Stimulated activated CD4-positive, alpha-beta T cell treated with anti-CD3 and anti-CD28 coated beads, Interleukin-2, amount 100 ng/mL, for 48 hours (primary cell): ENCODE data around the gene ESPL1.
"Not testable (repeated sequence)": the region's sequence is repeated elsewhere in the genome, so short reads cannot be mapped to it uniquely, and the experiment has no call there.

Experiments used
- DNase-seq, 2 donors: peaks; one replicate each; pipeline ENCODE4 v3.0.0-alpha.2; 2020

The ESPL1 gene

DNA sequence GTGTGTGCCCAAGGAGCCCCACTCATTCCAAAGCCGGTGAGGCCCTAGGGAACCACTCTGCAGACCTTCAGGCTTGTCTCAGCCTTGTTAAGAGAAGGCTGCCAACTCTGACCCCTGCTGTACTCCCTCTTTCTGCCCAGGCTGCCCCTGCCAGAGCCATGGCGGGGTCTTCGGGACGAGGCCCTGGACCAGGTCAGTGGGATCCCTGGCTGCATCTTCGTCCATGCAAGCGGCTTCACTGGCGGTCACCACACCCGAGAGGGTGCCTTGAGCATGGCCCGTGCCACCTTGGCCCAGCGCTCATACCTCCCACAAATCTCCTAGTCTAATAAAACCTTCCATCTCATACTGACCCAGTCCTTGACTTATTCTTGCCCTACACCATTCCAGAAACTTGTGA, 38.7 kb downstream of the ESPL1 start:
- no peak for DNase-seq

DNA sequence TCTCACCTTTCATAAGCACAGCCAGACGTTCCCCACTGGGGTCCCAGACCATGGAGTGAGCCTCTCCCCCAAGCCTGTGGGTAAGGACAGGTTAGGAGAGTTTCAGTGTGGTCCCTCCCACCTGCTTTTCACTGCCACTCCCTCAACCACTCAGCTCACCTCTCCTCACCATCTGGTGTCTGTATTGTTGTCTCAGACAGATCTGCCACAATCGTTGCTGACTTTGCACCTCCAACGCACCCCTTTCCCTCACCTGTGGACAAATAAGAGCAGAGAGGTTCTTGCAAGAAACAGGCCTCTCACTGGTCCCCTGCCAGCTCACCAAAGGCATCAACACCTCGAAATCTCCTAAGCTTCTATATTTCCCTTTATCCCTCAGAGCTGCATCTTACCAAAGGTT, 40.2 kb downstream of the ESPL1 start:
- no peak for DNase-seq

DNA sequence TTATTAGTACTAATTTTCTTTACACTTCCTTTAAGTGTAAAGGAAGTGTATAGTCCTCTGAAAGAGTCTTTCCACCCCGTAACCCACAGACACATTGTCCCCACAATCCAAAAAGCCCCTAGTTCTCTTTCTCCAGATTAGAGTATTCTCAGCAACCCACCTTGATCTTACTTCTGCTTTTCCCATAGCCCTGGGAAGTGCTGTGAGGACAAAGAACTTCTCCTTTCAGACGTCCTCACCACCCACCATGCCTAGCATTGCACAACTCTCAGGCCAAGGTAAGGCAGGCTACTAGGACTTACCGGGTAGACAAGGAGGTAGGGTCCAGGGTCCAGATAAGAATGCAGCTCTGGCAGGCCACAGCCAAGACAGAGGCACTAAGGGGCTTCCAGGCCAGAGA, 45.9 kb downstream of the ESPL1 start:
- no peak for DNase-seq

DNA sequence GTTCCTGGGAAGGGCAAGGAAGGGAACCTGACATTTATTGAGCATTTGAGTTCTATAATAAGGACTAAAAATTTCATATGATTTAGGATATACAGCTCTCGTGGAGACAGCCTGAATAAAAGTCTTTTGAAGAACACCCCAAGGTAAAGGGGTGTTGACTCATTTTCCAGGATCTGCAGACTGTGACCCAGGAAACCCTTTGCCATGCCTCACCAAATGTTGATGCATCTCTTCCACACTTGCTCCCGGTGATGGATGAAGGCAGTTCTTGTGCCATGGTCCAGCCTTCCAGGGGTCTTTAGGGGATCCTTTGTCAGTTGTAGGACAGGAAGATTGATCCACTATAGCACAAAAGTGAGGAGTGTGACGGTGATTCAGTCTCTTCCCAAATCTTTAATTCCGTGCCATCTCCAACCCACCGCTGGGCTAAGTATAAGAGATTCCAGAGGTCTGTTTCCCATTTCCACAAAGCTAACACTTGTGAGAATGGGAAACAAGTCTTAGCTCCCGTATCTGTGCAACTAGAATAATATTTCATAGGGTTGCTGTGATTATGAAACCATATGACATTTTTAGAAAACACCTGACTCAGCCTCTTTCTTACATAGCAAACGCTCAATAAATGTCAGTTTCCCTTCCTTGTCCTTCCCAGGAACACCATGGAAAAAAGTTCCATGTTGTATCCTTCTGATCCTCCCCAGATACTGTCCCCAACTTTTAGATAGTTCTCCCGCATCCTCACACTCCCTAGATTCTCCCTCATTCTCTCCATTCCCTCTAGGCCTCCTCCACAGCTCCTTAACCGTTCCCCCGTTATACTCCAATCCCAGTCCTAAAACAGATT, 52.5 kb downstream of the ESPL1 start:
- DNase-seq = no peak

DNA sequence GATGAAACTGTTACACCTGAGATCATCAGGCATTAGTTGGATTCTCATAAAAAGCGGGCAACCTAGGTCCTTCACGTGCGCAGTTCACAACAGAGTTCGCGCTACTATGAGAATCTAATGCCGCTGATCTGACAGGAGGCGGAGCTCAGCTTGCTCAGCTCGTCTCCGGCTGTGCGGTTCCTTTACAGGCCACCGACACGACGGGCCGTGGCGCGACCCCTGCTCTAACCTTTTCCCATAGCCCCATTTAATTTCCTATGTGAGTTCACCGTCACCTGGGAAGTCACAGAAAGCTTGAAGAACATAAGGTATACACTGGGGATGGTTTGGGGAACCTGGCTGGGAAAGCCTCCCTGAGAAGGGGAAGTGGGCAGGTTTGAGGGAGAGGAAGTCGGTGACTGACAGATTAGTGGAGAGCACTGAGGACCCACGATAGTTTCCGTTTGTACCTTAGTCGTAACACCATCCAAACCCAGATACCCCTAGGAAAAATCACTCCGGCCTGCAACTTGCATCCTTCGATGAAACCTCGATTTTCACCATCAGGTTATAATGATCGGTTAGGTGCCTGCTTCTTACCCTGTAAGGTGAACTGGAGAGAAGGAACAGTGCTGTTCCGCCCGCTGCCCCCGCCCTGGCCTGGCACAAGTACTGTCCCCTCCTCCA, 56.1 kb downstream of the ESPL1 start:
- peak; percentile 46 to 48 for DNase-seq

DNA sequence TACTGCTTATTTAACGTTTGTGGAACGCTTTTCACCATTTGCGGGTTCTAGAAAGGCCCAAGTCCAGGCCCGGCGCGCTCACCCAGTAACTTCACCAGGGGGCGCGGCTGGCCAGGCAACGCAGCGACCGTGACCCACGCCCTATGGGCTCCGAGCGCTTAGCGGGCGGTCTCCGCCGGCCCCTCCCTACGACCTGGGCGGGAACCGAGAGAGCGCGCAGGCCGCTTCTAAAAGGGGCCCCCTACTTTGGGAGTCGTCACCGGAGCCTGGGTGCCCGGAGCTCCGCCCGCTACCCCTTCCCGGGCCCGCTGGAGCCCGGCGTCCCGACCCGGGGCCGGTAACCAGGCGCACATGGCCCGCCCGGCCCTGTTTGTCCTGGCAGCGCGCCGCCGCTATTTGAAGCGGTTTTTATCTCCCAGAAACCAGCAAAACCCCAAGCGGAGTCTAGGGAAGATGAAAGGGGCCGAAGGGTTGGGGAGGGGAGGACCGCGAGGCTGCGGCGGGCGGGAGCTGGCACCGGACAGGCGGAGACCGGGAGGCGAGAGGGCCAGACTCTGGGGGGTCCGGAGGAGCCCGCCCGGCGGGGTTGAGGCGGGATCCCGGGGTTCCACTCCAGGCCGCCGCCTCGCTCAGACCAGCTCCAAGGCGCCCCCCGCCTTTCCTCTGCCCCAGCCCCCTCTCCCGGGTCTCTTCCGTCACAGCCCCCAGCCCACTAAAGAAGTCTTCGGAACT, 56.8 kb downstream of the ESPL1 start:
- DNase-seq = peak; percentile 84 to 87

DNA sequence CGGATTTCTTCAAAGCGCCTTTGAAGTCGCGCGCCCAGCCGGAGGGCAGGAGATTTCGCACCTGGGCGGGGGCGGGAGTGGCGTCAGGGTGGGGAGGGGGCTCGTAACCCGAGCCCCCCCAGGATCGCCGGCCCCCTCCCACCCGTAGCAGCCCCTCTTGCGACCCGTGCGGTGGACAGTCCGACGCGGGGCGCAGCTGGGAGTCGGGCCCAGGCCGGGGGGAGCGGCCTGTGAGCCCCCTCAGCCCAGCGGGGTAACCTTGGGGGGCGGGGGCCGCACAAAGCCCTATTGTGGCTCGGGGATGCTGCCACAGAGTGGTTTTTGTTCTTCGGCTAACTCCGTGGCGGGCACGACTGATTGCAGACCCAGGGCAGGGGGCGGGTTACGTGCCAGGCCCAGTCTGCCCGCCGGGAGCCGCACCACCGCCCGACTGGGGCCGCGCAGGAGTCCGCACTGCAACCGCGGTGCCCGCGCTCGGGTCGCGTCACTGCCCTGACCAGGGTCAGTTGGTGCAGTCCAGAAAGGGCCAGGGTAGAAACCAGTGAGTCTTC, 57.5 kb downstream of the ESPL1 start:
- DNase-seq = no peak

DNA sequence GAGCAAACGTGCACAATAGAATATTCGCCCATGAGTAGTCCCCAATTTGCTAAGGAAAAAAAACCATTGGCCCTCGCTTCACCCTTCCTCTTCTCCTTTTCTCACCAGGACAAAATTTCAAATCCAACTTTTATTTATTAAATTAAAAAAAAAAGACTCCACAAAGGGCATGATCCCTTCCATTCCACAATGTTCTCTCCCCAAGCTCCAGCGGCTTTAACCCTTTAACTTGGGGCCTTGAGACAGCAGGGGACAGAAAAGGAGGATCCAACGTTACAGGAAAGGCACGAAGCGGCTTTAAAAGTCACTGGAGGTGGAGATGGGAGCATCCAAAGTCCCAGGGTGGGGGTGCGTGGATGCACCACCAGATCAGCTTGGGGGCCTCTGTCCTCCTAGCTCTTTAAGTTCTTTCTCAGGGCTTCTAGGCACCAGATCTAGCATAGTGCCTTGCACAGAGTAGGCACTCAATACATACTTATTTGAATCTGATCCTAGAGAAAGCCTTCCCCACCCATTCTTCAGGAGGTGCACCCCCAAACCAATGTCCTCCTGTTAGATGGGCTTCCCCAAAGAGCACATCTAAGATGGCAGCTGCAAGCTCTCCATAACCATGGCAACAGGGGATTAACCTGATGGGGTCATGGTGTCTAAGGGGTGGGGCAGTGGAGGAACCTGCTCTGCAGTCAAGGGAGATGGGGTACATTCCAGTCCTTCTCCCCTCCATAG, 58.5 kb downstream of the ESPL1 start:
- no peak for DNase-seq

DNA sequence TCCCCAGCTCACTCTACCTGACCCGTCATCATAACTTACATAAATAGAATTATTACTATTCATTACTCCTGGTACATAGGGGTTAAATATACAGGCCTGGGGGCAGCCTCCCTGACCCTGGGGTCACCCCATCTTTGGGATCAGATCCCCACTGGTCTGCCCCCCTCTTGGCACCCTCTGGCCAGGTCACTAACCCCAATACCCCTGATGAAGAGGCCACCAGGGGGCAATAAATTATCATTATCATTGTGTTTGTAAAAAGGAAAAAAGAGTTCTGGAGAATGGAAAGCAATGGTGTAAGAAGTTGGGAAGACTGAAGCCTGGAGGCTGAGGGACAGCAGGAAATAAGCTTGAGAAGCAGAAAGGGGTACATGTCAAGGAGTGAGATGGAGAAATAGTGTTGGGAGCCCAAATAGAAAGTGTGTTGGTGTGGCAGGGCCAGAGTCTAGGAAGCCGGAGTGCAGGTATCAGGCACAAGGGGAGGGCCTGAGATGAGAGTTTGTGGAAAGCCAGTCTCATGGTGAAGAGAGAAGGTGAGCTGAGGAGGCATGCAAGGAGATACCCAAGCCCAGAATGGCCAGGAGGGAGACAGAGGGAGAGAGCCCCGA, 59.4 kb downstream of the ESPL1 start:
- DNase-seq = no peak

DNA sequence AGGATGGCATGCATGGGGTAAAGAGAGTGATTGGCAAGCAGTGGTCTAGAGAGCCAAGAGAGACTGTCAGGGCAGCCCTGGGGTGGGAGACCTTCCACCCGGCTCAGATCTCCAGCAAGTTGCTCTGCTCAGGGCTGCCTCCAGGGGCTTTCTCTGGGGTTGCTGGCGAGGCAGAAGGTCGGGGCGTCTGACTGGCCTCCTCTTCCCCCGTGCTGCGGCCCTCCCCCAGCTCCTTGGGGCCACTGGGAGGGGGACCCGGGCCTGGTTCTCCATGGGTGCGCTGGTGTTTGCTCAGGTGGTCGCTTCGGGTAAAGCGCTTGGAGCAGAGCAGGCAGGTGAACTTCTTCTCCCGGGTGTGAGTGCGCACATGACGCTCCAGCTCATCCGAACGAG, 59.9 kb downstream of the ESPL1 start:
- DNase-seq = no peak

DNA sequence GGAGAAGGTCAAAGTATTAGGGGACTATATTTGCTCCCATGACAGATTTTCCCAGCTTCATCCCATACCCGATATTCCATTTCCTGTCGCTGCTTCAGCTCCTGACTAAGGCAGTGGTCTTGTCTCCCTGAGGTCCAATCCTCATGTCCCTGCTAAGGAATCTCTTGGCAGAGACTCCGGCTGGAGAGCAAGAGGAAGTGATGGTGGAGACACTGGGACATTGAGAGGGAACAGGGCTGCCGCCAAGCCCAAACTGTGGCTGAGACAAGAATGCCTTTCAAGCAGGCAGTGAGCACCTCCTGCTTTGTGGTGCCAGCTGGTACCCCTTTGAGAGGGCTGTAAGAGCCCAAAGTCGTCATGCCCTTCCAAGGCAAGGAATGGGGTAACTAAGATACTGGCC, 62.6 kb downstream of the ESPL1 start:
- DNase-seq = no peak

DNA sequence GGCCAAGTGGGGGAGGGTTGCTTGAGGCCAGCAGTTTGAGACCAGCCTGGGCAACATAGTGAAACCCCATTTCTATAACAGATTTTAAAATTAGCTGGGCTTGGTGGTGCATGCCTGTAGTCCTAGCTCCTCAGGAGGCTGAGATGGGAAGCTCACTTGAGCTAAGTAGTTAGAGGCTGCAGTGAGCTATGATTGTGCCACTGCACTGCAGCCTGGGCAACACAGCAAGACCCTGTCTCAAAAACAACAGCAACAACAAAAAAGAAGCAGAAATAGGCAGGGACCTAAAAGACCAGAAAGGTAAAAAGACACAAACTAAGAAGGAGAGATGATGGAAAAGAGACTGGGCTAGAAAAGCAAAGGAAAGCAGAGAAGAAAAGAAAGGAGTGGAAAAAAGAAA, 64.2 kb downstream of the ESPL1 start:
- DNase-seq = not testable (repeated sequence)

DNA sequence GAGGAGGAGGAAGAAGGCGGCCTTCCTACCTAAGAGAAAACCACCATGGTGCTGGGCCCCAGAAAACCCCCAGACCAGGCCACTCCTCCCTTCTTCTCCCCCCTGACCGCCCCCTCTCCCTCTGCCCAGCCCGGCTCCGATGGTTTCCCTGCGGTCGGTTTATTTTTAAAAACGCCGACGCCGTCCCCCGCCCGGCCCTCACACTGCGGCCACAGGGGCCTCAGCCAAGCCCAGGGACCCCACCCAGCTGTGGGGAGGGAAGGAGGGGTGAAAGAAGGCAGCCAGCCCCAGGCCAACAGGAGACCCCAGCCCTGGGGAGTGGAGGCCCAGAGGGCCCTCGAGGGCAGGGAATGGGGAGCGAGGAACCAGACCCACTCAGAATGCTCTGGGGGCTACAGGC, 64.6 kb downstream of the ESPL1 start:
- no peak for DNase-seq

DNA sequence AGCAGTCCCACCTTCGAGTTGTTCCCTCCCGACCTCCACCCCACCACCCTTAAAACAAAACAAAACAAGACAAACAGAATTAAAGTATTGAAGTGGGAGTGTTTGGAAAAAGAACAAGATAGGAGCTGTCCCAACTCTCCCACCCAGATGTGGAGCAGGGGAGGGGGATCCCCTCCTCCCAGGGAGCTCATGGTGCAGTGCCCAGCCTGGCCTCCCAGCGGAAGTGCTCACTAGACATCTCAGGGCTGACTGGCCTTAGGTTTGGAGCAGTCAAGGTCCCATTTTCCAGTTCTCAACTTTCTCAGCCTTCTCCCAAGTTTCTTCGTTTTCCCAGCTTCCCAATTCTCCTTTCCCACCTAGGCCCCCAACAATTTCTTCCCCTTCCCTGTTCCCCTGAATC, 65.2 kb downstream of the ESPL1 start:
- DNase-seq = no peak

DNA sequence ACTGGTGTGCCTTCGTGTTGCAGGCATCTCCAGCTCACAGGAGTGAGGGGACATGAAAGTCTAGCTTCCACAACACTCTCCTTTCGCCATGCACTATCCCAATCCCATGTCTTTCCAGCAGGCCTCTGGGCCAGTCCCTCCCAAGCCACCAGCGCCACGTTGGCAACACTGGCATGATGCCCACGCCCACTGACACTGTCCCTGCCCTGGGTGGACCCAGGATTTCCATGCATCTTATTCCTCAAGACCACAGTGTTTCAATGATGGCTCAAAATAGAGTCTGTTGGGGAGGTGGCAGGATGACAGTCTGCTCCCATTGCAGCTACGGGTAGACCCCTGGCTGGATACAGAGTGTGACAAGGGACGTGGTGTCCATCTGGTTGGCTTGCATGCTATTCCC, 65.7 kb downstream of the ESPL1 start:
- DNase-seq = no peak

DNA sequence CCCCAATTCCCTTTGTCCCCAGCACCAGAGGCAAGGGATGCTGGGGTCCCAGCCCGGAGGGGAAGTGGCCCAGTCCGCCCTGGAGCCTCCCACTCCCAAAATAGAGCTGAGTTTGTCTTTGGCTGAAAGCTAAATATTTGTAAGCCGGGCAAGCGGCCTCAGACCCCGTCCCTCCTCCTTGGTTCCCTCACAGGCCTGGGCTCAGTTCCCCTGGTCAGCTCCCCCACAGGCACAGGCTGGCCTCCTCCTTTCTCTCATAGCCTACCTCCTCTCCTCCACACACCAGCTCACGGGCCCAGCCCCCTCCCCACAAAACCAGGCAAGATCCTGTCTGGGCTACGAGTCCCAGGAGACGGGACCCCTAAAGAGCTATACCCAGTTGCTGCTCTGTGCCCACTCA, 66.7 kb downstream of the ESPL1 start:
- no peak for DNase-seq

DNA sequence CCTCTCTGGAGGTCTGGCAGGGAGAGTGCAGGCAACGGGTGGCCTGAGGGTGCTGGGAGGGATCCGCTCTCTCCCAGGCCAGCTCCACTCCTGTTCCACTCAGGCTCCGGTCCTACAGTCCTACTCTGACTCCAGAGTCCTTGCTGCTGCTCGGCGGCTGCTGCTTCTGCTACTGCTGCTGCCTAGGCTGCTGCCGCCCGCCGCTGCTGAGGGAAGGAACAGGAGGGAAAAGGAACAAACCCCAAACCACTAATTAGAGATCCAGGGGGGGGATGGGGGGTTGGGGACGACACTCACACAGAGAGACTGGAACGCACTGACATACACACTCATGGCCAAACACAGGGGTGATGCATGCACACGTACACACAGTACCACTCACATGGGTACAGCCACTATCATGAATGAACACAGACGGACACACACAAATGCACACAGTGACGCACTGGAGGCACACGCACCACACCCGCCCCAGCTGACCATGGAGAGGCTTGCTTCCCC, 68.1 kb downstream of the ESPL1 start, which contains the start of gene SP7:
TSS of gene SP7 (minus strand) at position 174 of the 501 bp plus-strand sequence. CDS start 708 bp downstream, outside the sequence.
- DNase-seq = no peak

DNA sequence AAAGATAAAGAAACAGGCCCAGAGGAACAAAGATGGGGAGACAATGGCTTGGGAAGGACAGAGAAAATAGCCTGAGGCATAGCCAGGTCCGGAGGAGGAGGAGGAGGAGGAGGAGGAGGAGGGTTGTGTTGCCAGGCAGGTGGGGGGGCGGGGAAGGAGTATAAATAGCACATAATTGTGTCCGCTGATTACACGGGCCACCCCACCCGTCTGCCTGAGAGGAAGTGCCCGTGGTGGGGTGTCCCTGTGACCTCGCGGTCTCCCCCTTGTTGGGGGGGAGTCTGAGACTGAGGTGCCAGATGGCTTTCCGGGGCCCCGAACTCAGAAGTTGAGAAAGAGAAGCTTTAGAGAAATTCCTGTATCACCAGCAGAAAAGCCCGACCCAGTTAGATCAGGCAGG, 69.9 kb downstream of the ESPL1 start:
- DNase-seq = no peak

DNA sequence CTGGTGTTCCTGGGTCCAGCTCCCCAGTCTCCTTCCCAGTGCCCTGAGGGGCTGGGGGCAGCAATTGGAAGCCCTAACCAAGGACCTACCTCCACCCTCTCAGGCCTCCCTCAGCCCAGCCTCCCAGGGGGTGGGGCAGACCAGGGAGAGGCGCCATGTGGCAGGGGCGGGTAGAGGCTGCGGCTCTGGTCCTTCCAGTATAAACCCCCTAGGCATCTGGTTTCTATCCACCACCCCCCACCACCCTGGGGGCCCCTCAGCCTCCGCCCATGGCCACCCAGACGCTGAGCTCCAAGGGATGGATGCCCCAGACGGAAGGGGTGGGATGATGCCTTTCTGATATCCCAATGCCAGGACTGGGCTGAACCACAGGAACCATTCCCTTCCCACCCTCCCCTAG, 70.8 kb downstream of the ESPL1 start:
- DNase-seq = no peak

DNA sequence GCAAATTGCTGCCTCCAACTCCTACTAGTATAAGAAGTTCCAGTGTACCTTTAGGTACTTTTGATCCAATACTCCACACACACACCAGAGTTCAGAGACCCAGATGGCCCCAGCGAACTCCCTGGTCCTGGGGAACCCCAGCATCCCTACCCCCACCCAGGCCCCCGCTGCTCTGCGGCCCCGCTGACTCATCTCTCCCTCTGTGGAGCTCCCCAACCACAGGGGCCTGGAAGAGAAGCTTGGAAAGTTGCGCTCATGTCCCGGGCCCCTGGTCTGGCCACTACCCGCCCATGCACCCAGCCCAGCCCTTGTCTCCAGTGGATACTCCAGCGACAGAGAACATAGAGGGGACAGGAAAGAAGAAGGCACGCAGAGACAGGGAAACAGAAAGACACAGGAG, 72.3 kb downstream of the ESPL1 start:
- no peak for DNase-seq
